GM10266 (cell line): ENCODE results near the gene MICAL3.

Source experiments
- DNase-seq: peaks from one replicate; pipeline ENCODE4 v3.0.0; 2012; ENCODE audit errors: extremely low spot score
- TF ChIP-seq, protein P1 (sequence below): IDR thresholded peaks from 2 replicates; pipeline ENCODE4 v1.5.1; 2012; ENCODE audit warnings: mild to moderate bottlenecking, low read depth; ENCODE audit not compliant: control insufficient read depth, insufficient read depth; ENCODE audit errors: missing control alignments

MICAL3 gene

DNA sequence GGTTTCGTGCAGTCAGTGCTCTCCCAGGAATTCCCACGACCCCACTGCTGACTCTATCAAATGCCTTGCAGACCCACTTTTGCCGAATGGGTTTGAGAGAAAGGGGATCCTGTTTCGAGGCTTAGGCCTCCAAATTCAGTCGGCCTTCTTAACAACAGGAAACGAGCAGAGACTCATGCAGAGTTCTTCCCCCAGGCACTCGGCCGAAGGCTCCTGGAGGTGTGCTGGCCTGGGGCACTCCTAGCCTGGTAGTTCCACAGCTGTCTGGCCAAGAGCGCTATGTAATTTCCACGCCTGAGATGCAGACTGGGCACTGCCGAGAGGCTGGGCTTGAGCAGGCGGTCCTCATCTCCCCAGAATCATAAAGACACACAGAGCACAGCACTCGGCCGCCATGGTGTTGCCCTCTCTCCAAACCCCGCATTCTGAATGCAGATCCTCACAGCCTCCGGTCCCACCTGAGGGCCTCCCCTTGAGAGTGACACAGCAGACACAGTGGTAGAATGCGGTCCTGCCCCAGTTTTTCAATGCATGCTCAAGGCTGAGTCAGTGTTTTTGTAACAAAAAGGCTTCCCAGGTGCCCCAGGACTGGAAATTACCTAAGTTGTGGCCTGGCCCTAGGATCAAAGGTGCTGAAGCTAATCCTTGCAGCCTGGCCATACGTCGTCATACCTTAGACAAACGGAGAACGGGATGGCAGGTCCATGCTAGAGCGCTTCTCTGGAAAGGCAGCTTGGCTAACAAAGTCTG is 219.9 kb downstream of the MICAL3 start:
- no peak for DNase-seq
- TF ChIP-seq, protein P1, sequence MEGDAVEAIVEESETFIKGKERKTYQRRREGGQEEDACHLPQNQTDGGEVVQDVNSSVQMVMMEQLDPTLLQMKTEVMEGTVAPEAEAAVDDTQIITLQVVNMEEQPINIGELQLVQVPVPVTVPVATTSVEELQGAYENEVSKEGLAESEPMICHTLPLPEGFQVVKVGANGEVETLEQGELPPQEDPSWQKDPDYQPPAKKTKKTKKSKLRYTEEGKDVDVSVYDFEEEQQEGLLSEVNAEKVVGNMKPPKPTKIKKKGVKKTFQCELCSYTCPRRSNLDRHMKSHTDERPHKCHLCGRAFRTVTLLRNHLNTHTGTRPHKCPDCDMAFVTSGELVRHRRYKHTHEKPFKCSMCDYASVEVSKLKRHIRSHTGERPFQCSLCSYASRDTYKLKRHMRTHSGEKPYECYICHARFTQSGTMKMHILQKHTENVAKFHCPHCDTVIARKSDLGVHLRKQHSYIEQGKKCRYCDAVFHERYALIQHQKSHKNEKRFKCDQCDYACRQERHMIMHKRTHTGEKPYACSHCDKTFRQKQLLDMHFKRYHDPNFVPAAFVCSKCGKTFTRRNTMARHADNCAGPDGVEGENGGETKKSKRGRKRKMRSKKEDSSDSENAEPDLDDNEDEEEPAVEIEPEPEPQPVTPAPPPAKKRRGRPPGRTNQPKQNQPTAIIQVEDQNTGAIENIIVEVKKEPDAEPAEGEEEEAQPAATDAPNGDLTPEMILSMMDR = no peak

DNA sequence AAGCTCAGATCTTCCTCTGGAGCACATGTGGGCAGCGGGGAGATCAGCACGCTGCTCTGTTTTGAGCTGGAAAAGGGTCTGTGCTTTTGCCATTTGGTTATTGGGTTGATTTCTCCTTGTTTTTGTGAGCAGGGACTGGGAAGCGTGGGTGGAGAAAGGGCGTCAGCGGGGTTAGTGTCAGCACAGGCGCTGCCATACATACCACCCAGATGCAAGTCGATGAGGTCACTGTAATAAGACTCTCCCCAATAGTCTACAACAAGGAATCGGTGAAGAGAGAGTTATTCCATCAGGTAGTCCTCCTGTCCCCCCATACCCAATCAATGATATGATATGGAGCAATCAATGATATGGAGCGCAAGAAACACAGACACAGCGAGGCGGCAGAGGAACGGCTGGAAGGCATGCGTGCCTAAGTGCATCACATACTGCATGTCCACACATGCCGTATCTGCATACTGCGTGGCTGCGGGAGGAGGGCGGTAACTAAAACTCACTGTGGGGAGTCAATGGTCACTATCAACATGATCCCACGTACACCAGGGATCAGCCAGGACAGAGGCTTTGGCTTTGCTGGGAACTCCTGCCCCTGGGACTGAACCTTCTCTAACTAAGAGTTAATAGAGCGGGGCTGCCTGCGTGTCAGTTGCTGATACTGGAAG is 220.6 kb downstream of the MICAL3 start:
- DNase-seq = no peak
- TF ChIP-seq, protein P1 = no peak

DNA sequence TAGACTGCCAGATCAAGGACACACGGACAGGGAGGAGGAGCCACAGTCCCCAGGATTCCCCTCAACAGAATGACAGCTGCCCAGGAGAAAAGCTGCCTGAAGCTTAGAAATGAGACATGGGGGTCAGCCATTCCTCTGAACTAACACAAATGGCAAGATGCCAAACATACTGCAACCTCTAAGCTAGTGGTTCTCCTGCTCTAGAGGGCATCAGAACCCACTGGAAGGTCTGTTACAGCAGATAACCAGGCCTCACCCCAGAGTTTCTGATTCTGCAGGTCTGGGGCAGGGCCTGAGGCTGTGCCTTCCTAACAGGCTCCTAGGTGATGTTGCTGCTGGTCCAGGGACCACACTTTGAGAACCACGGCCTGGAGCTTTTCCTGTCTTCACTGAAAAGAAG is 221.5 kb downstream of the MICAL3 start:
- DNase-seq = no peak
- TF ChIP-seq, protein P1 = no peak

DNA sequence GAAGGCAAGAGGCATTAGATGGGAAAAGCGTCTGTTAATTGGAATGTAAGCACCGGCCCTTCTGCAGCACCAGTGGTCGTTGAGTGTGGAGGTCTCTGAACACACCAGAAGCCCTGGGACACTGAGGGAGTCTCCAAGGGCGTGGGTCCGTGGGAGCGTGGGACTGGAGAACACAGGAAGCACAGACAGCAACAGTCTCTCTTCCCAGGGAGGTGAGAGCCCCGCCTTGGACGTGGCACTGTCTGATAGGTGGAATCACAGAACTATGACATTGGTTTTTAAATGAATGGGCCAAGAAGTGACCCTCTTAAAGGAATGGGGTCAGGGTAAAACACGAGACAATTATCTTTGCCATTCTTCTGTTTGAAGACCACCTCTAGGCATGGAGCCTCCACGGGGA is 221.9 kb downstream of the MICAL3 start:
- TF ChIP-seq, protein P1 = no peak

DNA sequence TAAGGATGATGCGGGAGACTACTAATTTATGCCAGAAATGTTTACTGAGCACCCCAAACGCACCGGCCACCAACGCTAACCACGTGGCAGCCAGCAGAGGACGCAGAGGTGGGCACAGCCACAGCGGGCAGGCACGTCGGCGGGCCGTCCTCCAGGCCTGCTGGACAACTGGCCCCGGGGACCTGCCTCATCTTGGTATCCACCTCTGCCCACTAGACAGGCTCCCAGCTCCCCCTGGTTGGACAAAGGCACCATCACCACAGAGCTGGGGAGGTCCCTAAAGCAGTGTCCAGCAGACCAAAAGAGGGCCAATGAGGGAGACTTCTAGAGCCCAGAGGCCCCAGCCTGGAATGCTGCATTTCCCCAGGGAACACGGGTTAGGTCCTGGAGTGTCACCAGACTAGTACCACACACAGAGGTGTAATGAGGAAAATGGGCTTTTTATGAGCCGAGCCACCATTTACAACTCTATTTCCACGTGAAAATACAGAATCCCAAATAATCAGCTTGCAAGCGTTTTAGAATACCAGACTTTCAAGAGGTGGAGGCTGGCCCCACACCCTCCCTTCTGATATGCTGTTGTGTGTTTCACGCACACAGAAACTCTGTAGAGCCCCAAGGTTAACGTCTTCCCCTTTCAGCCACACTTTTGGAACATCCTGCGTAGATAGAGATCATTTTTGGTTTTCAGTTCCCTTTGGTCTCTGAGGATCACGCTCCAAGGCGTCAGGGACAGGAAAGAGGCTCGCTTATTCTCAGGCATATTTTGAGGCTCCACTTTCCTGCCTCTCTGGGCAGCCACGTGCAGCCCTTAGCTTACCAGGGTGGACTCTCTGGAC is 226.4 kb downstream of the MICAL3 start:
- DNase-seq = peak; percentile 80
- TF ChIP-seq, protein P1 = no peak

More for the DNA sequence above, 221.9 kb downstream of the MICAL3 start:
- DNase-seq = no peak

DNA sequence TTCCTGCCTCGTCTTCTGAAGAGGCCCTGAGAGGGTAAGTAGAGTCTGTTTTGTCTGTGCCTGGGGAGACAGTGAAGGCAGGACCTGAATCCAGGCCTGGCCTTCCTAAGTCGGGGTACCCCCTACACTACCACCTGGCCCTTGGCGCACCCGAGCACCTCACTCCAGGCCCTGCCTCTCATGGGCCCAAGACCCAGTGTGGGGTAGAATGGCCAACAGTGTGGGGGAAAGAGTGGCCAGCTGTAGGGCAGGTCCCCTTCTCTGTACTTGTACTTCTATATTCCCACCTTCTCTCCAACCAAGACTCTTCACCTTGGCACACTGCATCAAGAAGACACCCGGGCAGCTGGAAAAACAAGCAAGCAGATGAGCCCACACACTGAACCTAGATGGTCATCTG is 227.7 kb downstream of the MICAL3 start:
- TF ChIP-seq, protein P1 = no peak

More for the DNA sequence above, 227.7 kb downstream of the MICAL3 start:
- DNase-seq = no peak
